H9 (cell line): ENCODE measurements around the gene ARHGAP29. TPM values are rescaled to one million over a fixed set of nuclear protein-coding genes. Genes with fewer than 3 reads are reported as not detected.

Experiments
- DNase-seq: peaks from one replicate; pipeline ENCODE4 v3.0.0-alpha.2; 2017
- H2AFZ ChIP-seq: one replicate; pipeline ENCODE4 v1.6.1; 2013; ENCODE audit warnings: mild to moderate bottlenecking, low read length, control low read depth, moderate library complexity
- H2AK5ac ChIP-seq: 2 replicates; pipeline ENCODE4 v1.6.1; 2013; ENCODE audit warnings: low read length, control low read depth, mixed read lengths; ENCODE audit not compliant: insufficient read length
- H2BK120ac ChIP-seq: one replicate; pipeline ENCODE4 v1.6.1; 2013; ENCODE audit warnings: low read depth, mild to moderate bottlenecking, low read length, control low read depth, inconsistent platforms; ENCODE audit not compliant: poor library complexity, severe bottlenecking
- H2BK12ac ChIP-seq: 2 replicates; pipeline ENCODE4 v1.6.1; 2013; ENCODE audit warnings: low read length, control low read depth, mixed read lengths, low read depth; ENCODE audit not compliant: insufficient read length
- H2BK15ac ChIP-seq: 2 replicates; pipeline ENCODE4 v1.6.1; 2013; ENCODE audit warnings: low read depth, low read length, control low read depth
- H2BK20ac ChIP-seq: one replicate; pipeline ENCODE4 v1.6.1; 2013; ENCODE audit warnings: low read depth, mild to moderate bottlenecking, low read length, control low read depth, inconsistent platforms; ENCODE audit not compliant: poor library complexity, severe bottlenecking
- H2BK5ac ChIP-seq: 2 replicates; pipeline ENCODE4 v1.6.1; 2013; ENCODE audit warnings: low read length, control low read depth, mixed read lengths; ENCODE audit not compliant: insufficient read length
- H3K14ac ChIP-seq: 2 replicates; pipeline ENCODE4 v1.6.1; 2013; ENCODE audit warnings: low read length, control low read depth; ENCODE audit not compliant: insufficient read depth
- H3K18ac ChIP-seq: 2 replicates; pipeline ENCODE4 v1.6.1; 2013; ENCODE audit warnings: low read depth, mild to moderate bottlenecking, mixed read lengths, low read length, control low read depth; ENCODE audit not compliant: insufficient read length
- H3K23ac ChIP-seq: 2 replicates; pipeline ENCODE4 v1.6.1; 2013; ENCODE audit warnings: low read length, control low read depth, mixed read lengths, low read depth; ENCODE audit not compliant: insufficient read length
- H3K23me2 ChIP-seq: 2 replicates; pipeline ENCODE4 v1.6.1; 2013; ENCODE audit warnings: low read depth, mild to moderate bottlenecking, mixed read lengths, low read length, control low read depth; ENCODE audit not compliant: insufficient read length, poor library complexity, severe bottlenecking
- H3K27ac ChIP-seq: 2 replicates; pipeline ENCODE4 v1.5.1; 2013; ENCODE audit warnings: low read length, control low read depth, mixed read lengths, low read depth; ENCODE audit not compliant: insufficient read length
- H3K27me3 ChIP-seq: 2 replicates; pipeline ENCODE4 v1.6.1; 2013; ENCODE audit warnings: low read length, control low read depth, inconsistent platforms; ENCODE audit not compliant: insufficient read depth
- H3K4ac ChIP-seq: 2 replicates; pipeline ENCODE4 v1.6.1; 2013; ENCODE audit warnings: low read depth, mild to moderate bottlenecking, control low read depth, inconsistent platforms, low read length, moderate library complexity
- H3K4me1 ChIP-seq: 2 replicates; pipeline ENCODE4 v1.6.1; 2013; ENCODE audit warnings: low read length, control low read depth, inconsistent platforms; ENCODE audit not compliant: insufficient read depth
- H3K4me2 ChIP-seq: 2 replicates; pipeline ENCODE4 v1.6.1; 2013; ENCODE audit warnings: low read length, control low read depth, mixed read lengths; ENCODE audit not compliant: insufficient read length, insufficient read depth
- H3K56ac ChIP-seq: 2 replicates; pipeline ENCODE4 v1.6.1; 2013; ENCODE audit warnings: low read depth, mild to moderate bottlenecking, mixed read lengths, low read length, control low read depth; ENCODE audit not compliant: insufficient read length
- H3K79me1 ChIP-seq: 2 replicates; pipeline ENCODE4 v1.6.1; 2013; ENCODE audit warnings: low read depth, mild to moderate bottlenecking, moderate library complexity, low read length, control low read depth, inconsistent platforms; ENCODE audit not compliant: insufficient read depth, poor library complexity, severe bottlenecking
- H3K79me2 ChIP-seq: 2 replicates; pipeline ENCODE4 v1.6.1; 2013; ENCODE audit warnings: low read length, control low read depth, inconsistent platforms; ENCODE audit not compliant: insufficient read depth
- H3K9ac ChIP-seq: 2 replicates; pipeline ENCODE4 v1.6.1; 2013; ENCODE audit warnings: low read length, control low read depth, mixed read lengths; ENCODE audit not compliant: insufficient read length; ENCODE audit errors: extremely low read depth
- H3K9me3 ChIP-seq: one replicate; pipeline ENCODE4 v1.6.1; 2013; ENCODE audit warnings: low read depth, low read length, inconsistent platforms; ENCODE audit not compliant: control insufficient read depth
- H3T11ph ChIP-seq: one replicate; pipeline ENCODE4 v1.6.1; 2013; ENCODE audit warnings: mild to moderate bottlenecking, low read length, control low read depth, inconsistent platforms
- H4K20me1 ChIP-seq: one replicate; pipeline ENCODE4 v1.6.1; 2013; ENCODE audit not compliant: control insufficient read depth, insufficient read length, insufficient read depth
- H4K5ac ChIP-seq: 2 replicates; pipeline ENCODE4 v1.6.1; 2013; ENCODE audit warnings: low read depth, mild to moderate bottlenecking, mixed read lengths, low read length, control low read depth; ENCODE audit not compliant: insufficient read length
- H4K8ac ChIP-seq: replicated peaks from 2 replicates; pipeline ENCODE4 v1.6.1; 2013; ENCODE audit warnings: low read length, control low read depth, mixed read lengths, low read depth; ENCODE audit not compliant: insufficient read length
- H4K91ac ChIP-seq: 2 replicates; pipeline ENCODE4 v1.6.1; 2013; ENCODE audit warnings: low read depth, mild to moderate bottlenecking, moderate library complexity, mixed read lengths, low read length, control low read depth; ENCODE audit not compliant: insufficient read length
- H3K27ac Mint-ChIP-seq, 3 experiments: 2 replicates in 2 of 3; 3 replicates in 1 of 3; pipeline ENCODE4 v1.8.0; 2020 to 2021; ENCODE audit warnings: mixed read lengths in 3 of 3, mild to moderate bottlenecking in 1 of 3, moderate library complexity in 1 of 3
- H3K27me3 Mint-ChIP-seq: 2 replicates; pipeline ENCODE4 v1.8.0; 2021; ENCODE audit warnings: low read depth, mild to moderate bottlenecking, moderate library complexity, mixed read lengths
- H3K36me3 Mint-ChIP-seq, 3 experiments: 2 replicates in 2 of 3; 3 replicates in 1 of 3; pipeline ENCODE4 v1.8.0; 2020 to 2021; ENCODE audit warnings: low read depth in 3 of 3, mixed read lengths in 3 of 3; ENCODE audit not compliant: insufficient read depth in 1 of 3
- H3K4me1 Mint-ChIP-seq, 2 experiments: 2 replicates each; pipeline ENCODE4 v1.8.0; 2020; ENCODE audit warnings: mixed read lengths in 2 of 2
- H3K4me3 Mint-ChIP-seq, 2 experiments: 2 replicates in 1 of 2; 3 replicates in 1 of 2; pipeline ENCODE4 v1.8.0; 2020 to 2021; ENCODE audit warnings: mild to moderate bottlenecking in 2 of 2, mixed read lengths in 2 of 2, moderate library complexity in 1 of 2
- H3K9me3 Mint-ChIP-seq, 2 experiments: 2 replicates in 1 of 2; 3 replicates in 1 of 2; pipeline ENCODE4 v1.8.0; 2020; ENCODE audit warnings: mild to moderate bottlenecking in 2 of 2, mixed read lengths in 2 of 2, moderate library complexity in 1 of 2
- WGBS: extraction: QIAGEN DNeasy Blood & Tissue Kit; methylation state at CpG from one replicate; pipeline ENCODE4 v1.1.7; 2013; ENCODE audit warnings: missing lambda C conversion rate, low lambda C conversion rate, mixed read lengths; ENCODE audit not compliant: insufficient read length; ENCODE audit errors: extremely low coverage; 5-methylcytosine and 5-hydroxymethylcytosine counted together
- total RNA-seq: library from RNA; stranded (reverse); gene quantifications from 2 replicates; pipeline ENCODE4 v1.2.1, GENCODE V29; 2021
- TF ChIP-seq, protein P1 (sequence below): fragments of 200-600 bp; sonication (generic); conservative IDR thresholded peaks from 3 replicates; pipeline ENCODE4 v1.8.0; 2021; ENCODE audit warnings: antibody characterized with exemption, mild to moderate bottlenecking

The ARHGAP29 gene
- total RNA-seq, 1 experiment from 2014 or later, result 1.3 TPM

DNA sequence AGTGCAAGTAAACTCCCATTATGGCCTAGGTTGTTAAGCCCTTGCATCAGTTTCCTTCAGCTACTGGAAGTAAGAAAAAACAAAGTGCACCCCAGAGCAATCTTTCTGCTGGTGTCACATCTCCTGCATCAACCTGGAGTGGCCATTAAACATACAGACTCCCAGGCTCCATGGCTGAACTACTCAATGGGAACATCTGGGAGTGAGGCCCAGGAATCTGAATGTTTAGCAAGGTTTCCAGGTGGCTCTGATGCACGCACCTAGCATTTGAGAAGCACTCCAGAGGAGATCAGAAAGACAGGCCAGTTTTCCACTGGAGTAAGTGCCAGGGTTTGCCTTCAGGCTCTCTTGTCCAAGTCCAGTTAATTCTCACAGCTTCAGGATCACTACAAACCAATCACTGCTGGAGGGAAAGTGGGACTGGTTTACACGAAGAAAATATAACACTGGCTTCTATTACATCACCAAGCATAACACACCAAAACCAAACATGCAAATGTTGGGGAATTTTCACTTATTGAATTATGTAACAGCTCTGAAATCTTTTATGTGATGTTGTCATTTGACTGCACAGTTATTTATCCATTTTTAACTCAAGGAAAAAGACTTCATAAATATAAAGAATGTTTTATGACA, 94.1 kb downstream of the ARHGAP29 start:
- Histone ChIP-seq H2BK15ac (no peak overlapping the region), H3K23me2 (no peaks in the 10 kb centered on the region), H3K23ac (no peak overlapping the region), H2AFZ (no peak overlapping the region), H3K79me2 (no peaks in the 10 kb centered on the region), H3K79me1 (no peaks in the 10 kb centered on the region), H4K5ac (no peak overlapping the region), H2BK120ac (no peak overlapping the region), H2BK12ac (no peak overlapping the region), H3K56ac (no peak overlapping the region), H3K27ac (no peak overlapping the region), H3K4me1 (no peaks in the 10 kb centered on the region), H3K9me3 (no peaks in the 10 kb centered on the region), H3K27me3 (no peaks in the 10 kb centered on the region), H2BK5ac (no peak overlapping the region), H3K18ac (no peak overlapping the region), H4K91ac (no peak overlapping the region), H3T11ph (no peak overlapping the region), H2BK20ac (no peak overlapping the region), H3K4ac (no peak overlapping the region), H2AK5ac (no peak overlapping the region), H3K4me2 (no peak overlapping the region), H4K8ac (no peak overlapping the region), H3K14ac (no peak overlapping the region), H3K9ac (no peak overlapping the region), H4K20me1 (no peaks in the 10 kb centered on the region)
- Mint-ChIP-seq H3K4me3 (no peak overlapping the region), H3K27me3 (peaks cover 2% of the 10 kb centered on the region), H3K36me3 (no peaks in the 10 kb centered on the region), H3K27ac (no peak overlapping the region; a peak in 1 of 7 replicates), H3K4me1 (peaks cover 6 to 10% of the 10 kb centered on the region in 2 experiments), H3K9me3 (peaks cover 4 to 5% of the 10 kb centered on the region in 2 experiments; a peak in 2 of 5 replicates)
- TF ChIP-seq, protein P1, sequence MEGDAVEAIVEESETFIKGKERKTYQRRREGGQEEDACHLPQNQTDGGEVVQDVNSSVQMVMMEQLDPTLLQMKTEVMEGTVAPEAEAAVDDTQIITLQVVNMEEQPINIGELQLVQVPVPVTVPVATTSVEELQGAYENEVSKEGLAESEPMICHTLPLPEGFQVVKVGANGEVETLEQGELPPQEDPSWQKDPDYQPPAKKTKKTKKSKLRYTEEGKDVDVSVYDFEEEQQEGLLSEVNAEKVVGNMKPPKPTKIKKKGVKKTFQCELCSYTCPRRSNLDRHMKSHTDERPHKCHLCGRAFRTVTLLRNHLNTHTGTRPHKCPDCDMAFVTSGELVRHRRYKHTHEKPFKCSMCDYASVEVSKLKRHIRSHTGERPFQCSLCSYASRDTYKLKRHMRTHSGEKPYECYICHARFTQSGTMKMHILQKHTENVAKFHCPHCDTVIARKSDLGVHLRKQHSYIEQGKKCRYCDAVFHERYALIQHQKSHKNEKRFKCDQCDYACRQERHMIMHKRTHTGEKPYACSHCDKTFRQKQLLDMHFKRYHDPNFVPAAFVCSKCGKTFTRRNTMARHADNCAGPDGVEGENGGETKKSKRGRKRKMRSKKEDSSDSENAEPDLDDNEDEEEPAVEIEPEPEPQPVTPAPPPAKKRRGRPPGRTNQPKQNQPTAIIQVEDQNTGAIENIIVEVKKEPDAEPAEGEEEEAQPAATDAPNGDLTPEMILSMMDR, result no peak
- no CpG with 5 or more reads among the region's 2 CpGs for WGBS
- DNase-seq, result no peak
